ENCODE data around the gene REEP5. TPM values are rescaled to one million over a fixed set of nuclear protein-coding genes. Genes with fewer than 3 reads are reported as not detected.

The REEP5 gene
- total and polyA plus RNA-seq, 4 donors, result 41.5 to 182 (median 44.0) TPM

DNA sequence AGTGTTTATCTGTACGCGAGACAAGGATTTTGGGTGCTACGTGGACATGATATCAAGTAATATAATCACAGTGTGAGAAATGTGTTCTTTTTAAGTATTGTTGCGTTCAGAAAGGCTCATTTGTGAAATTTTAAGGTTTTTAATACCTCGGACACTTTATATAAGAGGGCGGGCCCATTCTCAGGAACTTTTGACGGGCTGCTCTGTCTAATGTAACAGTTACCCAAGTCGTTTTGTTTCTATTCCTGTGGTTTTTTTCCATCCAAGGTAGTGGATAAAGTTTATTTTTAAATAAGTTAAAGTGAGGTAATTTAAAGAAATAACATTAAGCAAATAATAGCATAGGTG lies 60.4 kb downstream of the REEP5 start:
- Histone ChIP-seq H3K9ac (ENCODE audit: low read depth in 1 of 2, low read length in 2 of 2) (peak overlapping the region; percentile 90 to 100), H3K9me3 (ENCODE audit: control insufficient read depth in 4 of 4, low read length in 3 of 4) (no peaks in the 10 kb centered on the region), H3K4me3 (ENCODE audit: low read depth in 1 of 3, low read length in 3 of 3) (peak overlapping the region; percentile 82 to 96 (median 90)), H3K36me3 (ENCODE audit: control insufficient read depth in 4 of 4, insufficient read depth in 3 of 4, low read depth in 1 of 4, low read length in 3 of 4) (peaks cover 0 to 14% (median 8%) of the 10 kb centered on the region in 4 donors), H3K27ac (ENCODE audit: low read depth in 1 of 2, low read length in 2 of 2) (peak overlapping the region; percentile 65 to 66), H3K27me3 (ENCODE audit: control insufficient read depth in 4 of 4, insufficient read depth in 4 of 4, low read length in 3 of 4) (no peaks in the 10 kb centered on the region), H3K4me1 (ENCODE audit: control insufficient read depth in 4 of 4, insufficient read depth in 4 of 4, low read length in 3 of 4) (peaks cover 8 to 22% (median 17%) of the 10 kb centered on the region in 4 donors)
- TF ChIP-seq GABPA (IDR thresholded peaks at IDR 0.05 in 1 of 2, conservative IDR thresholded peaks at IDR 0.05 in 1 of 2) (no peak), FOXA2 (IDR thresholded peaks at IDR 0.05) (no peak), RXRA (IDR thresholded peaks at IDR 0.05) (no peak)
- TF ChIP-seq, protein P1, sequence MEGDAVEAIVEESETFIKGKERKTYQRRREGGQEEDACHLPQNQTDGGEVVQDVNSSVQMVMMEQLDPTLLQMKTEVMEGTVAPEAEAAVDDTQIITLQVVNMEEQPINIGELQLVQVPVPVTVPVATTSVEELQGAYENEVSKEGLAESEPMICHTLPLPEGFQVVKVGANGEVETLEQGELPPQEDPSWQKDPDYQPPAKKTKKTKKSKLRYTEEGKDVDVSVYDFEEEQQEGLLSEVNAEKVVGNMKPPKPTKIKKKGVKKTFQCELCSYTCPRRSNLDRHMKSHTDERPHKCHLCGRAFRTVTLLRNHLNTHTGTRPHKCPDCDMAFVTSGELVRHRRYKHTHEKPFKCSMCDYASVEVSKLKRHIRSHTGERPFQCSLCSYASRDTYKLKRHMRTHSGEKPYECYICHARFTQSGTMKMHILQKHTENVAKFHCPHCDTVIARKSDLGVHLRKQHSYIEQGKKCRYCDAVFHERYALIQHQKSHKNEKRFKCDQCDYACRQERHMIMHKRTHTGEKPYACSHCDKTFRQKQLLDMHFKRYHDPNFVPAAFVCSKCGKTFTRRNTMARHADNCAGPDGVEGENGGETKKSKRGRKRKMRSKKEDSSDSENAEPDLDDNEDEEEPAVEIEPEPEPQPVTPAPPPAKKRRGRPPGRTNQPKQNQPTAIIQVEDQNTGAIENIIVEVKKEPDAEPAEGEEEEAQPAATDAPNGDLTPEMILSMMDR (IDR thresholded peaks at IDR 0.05; ENCODE audit: low read depth, low read length, missing input control), result no peak
- TF ChIP-seq, protein P2, sequence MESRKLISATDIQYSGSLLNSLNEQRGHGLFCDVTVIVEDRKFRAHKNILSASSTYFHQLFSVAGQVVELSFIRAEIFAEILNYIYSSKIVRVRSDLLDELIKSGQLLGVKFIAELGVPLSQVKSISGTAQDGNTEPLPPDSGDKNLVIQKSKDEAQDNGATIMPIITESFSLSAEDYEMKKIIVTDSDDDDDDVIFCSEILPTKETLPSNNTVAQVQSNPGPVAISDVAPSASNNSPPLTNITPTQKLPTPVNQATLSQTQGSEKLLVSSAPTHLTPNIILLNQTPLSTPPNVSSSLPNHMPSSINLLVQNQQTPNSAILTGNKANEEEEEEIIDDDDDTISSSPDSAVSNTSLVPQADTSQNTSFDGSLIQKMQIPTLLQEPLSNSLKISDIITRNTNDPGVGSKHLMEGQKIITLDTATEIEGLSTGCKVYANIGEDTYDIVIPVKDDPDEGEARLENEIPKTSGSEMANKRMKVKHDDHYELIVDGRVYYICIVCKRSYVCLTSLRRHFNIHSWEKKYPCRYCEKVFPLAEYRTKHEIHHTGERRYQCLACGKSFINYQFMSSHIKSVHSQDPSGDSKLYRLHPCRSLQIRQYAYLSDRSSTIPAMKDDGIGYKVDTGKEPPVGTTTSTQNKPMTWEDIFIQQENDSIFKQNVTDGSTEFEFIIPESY (IDR thresholded peaks at IDR 0.05), result no peak
- DNase-seq (ENCODE audit: low spot score), result no peak
- WGBS, result under 1% methylated on average over 8 of the region's 8 CpGs

DNA sequence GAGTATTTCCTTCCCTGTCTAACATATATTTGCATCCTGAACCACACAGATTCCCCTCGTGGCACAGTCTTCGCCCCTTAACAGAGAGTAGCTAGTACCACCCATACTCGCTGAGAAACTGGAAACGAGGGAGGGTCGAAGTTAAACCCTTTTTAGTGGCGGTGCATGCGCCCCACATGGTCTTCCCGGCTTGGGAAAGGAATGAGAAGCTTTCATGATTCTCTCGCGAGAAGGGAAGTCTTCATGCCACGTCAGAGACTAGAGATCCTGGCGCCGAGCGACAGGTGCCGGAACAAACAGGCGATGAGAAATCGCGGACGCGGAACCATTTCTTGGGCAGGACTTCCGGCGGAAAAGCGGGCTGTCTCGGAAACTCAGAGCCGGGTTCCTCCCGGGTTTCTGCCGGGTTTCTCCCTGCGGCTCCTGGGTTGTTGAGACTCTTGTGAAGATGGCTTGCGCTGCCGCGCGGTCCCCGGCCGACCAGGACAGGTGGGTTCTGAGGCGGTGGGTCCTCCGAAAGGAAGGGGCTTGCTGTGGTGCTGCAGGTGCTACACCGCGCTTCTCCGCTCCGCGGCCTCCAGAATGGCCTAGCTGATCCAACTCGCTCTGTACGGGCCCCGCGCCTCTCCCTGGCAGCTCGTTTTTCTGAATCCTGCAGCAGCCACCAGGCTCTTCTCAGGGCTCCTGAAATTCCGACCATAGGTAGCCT lies 60.9 kb downstream of the REEP5 start, which contains the start of gene SRP19:
Gene SRP19, plus strand, starts transcription at position 359 of the 709 bp plus-strand sequence. Its CDS starts 90 bp downstream, at position 449.
- WGBS, result 1% methylated on average over 47 of the region's 47 CpGs
- TF ChIP-seq EGR1 (IDR thresholded peaks at IDR 0.05; ENCODE audit: low read depth in 2 of 2) (peak; percentile 24 to 64), SP1 (IDR thresholded peaks at IDR 0.05) (peak; percentile 62), YY1 (IDR thresholded peaks at IDR 0.05) (peak; percentile 90), NR2F2 (IDR thresholded peaks at IDR 0.05) (no peak), RAD21 (IDR thresholded peaks at IDR 0.05) (peak; percentile 15 to 39), RXRA (IDR thresholded peaks at IDR 0.05) (peak in 1 of 2 donors; percentile 17), FOXA1 (IDR thresholded peaks at IDR 0.05) (no peak), TAF1 (conservative IDR thresholded peaks at IDR 0.05) (peak; percentile 58), JUND (IDR thresholded peaks at IDR 0.05) (no peak), HNF4A (conservative IDR thresholded peaks at IDR 0.05) (peak in 1 of 2 donors; percentile 8), GABPA (IDR thresholded peaks at IDR 0.05 in 1 of 2, conservative IDR thresholded peaks at IDR 0.05 in 1 of 2) (peak; percentile 98), FOXA2 (IDR thresholded peaks at IDR 0.05) (no peak), HNF4G (IDR thresholded peaks at IDR 0.05) (no peak)
- TF ChIP-seq, protein P2 (IDR thresholded peaks at IDR 0.05), result peak; percentile 100
- TF ChIP-seq, protein P3, sequence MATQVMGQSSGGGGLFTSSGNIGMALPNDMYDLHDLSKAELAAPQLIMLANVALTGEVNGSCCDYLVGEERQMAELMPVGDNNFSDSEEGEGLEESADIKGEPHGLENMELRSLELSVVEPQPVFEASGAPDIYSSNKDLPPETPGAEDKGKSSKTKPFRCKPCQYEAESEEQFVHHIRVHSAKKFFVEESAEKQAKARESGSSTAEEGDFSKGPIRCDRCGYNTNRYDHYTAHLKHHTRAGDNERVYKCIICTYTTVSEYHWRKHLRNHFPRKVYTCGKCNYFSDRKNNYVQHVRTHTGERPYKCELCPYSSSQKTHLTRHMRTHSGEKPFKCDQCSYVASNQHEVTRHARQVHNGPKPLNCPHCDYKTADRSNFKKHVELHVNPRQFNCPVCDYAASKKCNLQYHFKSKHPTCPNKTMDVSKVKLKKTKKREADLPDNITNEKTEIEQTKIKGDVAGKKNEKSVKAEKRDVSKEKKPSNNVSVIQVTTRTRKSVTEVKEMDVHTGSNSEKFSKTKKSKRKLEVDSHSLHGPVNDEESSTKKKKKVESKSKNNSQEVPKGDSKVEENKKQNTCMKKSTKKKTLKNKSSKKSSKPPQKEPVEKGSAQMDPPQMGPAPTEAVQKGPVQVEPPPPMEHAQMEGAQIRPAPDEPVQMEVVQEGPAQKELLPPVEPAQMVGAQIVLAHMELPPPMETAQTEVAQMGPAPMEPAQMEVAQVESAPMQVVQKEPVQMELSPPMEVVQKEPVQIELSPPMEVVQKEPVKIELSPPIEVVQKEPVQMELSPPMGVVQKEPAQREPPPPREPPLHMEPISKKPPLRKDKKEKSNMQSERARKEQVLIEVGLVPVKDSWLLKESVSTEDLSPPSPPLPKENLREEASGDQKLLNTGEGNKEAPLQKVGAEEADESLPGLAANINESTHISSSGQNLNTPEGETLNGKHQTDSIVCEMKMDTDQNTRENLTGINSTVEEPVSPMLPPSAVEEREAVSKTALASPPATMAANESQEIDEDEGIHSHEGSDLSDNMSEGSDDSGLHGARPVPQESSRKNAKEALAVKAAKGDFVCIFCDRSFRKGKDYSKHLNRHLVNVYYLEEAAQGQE (IDR thresholded peaks at IDR 0.05), result peak; percentile 42
- TF ChIP-seq, protein P4, sequence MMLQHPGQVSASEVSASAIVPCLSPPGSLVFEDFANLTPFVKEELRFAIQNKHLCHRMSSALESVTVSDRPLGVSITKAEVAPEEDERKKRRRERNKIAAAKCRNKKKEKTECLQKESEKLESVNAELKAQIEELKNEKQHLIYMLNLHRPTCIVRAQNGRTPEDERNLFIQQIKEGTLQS (IDR thresholded peaks at IDR 0.05), result peak; percentile 87
- TF ChIP-seq, protein P1 (IDR thresholded peaks at IDR 0.05; ENCODE audit: low read depth, low read length, missing input control), result no peak
- TF ChIP-seq, protein P5, sequence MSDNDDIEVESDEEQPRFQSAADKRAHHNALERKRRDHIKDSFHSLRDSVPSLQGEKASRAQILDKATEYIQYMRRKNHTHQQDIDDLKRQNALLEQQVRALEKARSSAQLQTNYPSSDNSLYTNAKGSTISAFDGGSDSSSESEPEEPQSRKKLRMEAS (IDR thresholded peaks at IDR 0.05), result peak; percentile 98
- peak within 1 kb of the TSS; percentile 82 to 96 (median 90) for H3K4me3 ChIP-seq (ENCODE audit: low read depth in 1 of 3, low read length in 3 of 3)
- peak within 1 kb of the TSS; percentile 74 to 78 for H3K27ac ChIP-seq (ENCODE audit: low read depth in 1 of 2, low read length in 2 of 2)
- no peaks in the 10 kb centered on the region for H3K27me3 ChIP-seq (ENCODE audit: control insufficient read depth in 4 of 4, insufficient read depth in 4 of 4, low read length in 3 of 4)
- DNase-seq (ENCODE audit: low spot score), result peak; percentile 90
- peak within 1 kb of the TSS; percentile 90 to 100 for H3K9ac ChIP-seq (ENCODE audit: low read depth in 1 of 2, low read length in 2 of 2)
- H3K4me1 ChIP-seq (ENCODE audit: control insufficient read depth in 4 of 4, insufficient read depth in 4 of 4, low read length in 3 of 4), result peaks cover 8 to 22% (median 17%) of the 10 kb centered on the region in 4 donors
- no peaks in the 10 kb centered on the region for H3K9me3 ChIP-seq (ENCODE audit: control insufficient read depth in 4 of 4, low read length in 3 of 4)
- H3K36me3 ChIP-seq (ENCODE audit: control insufficient read depth in 4 of 4, insufficient read depth in 3 of 4, low read depth in 1 of 4, low read length in 3 of 4), result peaks cover 0 to 13% (median 5%) of the 10 kb centered on the region in 4 donors
